ENCODE results near the gene DSCAML1.

DNA sequence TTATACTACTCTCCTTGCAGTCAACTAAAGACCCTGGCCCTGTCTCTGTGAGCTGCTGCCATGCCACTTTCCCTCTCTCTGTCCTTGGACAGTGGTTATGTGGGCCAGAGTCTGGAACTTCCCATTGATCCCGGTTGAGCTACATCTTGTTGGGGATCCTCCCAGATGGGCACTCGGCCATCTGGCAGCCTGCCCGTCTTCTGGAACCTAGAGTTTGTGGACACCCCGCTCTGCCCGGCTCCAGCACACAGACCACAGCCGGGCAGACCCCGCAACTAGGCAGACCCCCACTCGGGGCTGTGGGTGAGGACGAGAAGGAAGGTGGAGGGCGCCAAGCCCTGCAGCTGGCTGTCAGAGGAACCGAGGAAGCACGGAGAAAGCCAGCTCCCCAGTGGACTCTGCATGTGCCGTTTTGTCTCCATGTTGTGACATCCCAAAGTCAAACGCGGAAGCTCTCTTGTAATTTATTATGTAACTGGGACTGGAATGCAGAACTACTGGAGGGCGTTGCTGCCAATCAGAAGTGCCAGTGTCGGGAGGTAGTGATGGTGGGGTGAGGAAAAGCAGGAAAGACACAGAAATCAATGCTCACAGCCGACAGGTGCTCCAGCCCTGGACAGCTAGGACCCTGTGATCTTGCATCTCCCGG lies 261.7 kb downstream of the DSCAML1 start:
- TF ChIP-seq CTCF (IDR thresholded peaks at IDR 0.05) = no peak
- no peak for TF ChIP-seq POLR2AphosphoS5 (IDR thresholded peaks at IDR 0.05)
- no peak for TF ChIP-seq POLR2A (IDR thresholded peaks at IDR 0.05)
- no peak for TF ChIP-seq EP300 (IDR thresholded peaks at IDR 0.05)

All from upper lobe of left lung (tissue), 4 donors.